H9 (cell line): ENCODE results near the gene C13orf46. TPM values are rescaled to one million over a fixed set of nuclear protein-coding genes. Genes with fewer than 3 reads are reported as not detected.

Experiments
- DNase-seq: peaks from one replicate; pipeline ENCODE4 v3.0.0-alpha.2; 2017
- H2AFZ ChIP-seq: one replicate; pipeline ENCODE4 v1.6.1; 2013; ENCODE audit warnings: mild to moderate bottlenecking, low read length, control low read depth, moderate library complexity
- H2AK5ac ChIP-seq: 2 replicates; pipeline ENCODE4 v1.6.1; 2013; ENCODE audit warnings: low read length, control low read depth, mixed read lengths; ENCODE audit not compliant: insufficient read length
- H2BK120ac ChIP-seq: one replicate; pipeline ENCODE4 v1.6.1; 2013; ENCODE audit warnings: low read depth, mild to moderate bottlenecking, low read length, control low read depth, inconsistent platforms; ENCODE audit not compliant: poor library complexity, severe bottlenecking
- H2BK12ac ChIP-seq: 2 replicates; pipeline ENCODE4 v1.6.1; 2013; ENCODE audit warnings: low read length, control low read depth, mixed read lengths, low read depth; ENCODE audit not compliant: insufficient read length
- H2BK15ac ChIP-seq: 2 replicates; pipeline ENCODE4 v1.6.1; 2013; ENCODE audit warnings: low read depth, low read length, control low read depth
- H2BK20ac ChIP-seq: one replicate; pipeline ENCODE4 v1.6.1; 2013; ENCODE audit warnings: low read depth, mild to moderate bottlenecking, low read length, control low read depth, inconsistent platforms; ENCODE audit not compliant: poor library complexity, severe bottlenecking
- H2BK5ac ChIP-seq: 2 replicates; pipeline ENCODE4 v1.6.1; 2013; ENCODE audit warnings: low read length, control low read depth, mixed read lengths; ENCODE audit not compliant: insufficient read length
- H3K14ac ChIP-seq: 2 replicates; pipeline ENCODE4 v1.6.1; 2013; ENCODE audit warnings: low read length, control low read depth; ENCODE audit not compliant: insufficient read depth
- H3K18ac ChIP-seq: 2 replicates; pipeline ENCODE4 v1.6.1; 2013; ENCODE audit warnings: low read depth, mild to moderate bottlenecking, mixed read lengths, low read length, control low read depth; ENCODE audit not compliant: insufficient read length
- H3K23ac ChIP-seq: 2 replicates; pipeline ENCODE4 v1.6.1; 2013; ENCODE audit warnings: low read length, control low read depth, mixed read lengths, low read depth; ENCODE audit not compliant: insufficient read length
- H3K23me2 ChIP-seq: 2 replicates; pipeline ENCODE4 v1.6.1; 2013; ENCODE audit warnings: low read depth, mild to moderate bottlenecking, mixed read lengths, low read length, control low read depth; ENCODE audit not compliant: insufficient read length, poor library complexity, severe bottlenecking
- H3K27ac ChIP-seq: 2 replicates; pipeline ENCODE4 v1.5.1; 2013; ENCODE audit warnings: low read length, control low read depth, mixed read lengths, low read depth; ENCODE audit not compliant: insufficient read length
- H3K27me3 ChIP-seq: 2 replicates; pipeline ENCODE4 v1.6.1; 2013; ENCODE audit warnings: low read length, control low read depth, inconsistent platforms; ENCODE audit not compliant: insufficient read depth
- H3K4ac ChIP-seq: 2 replicates; pipeline ENCODE4 v1.6.1; 2013; ENCODE audit warnings: low read depth, mild to moderate bottlenecking, control low read depth, inconsistent platforms, low read length, moderate library complexity
- H3K4me1 ChIP-seq: 2 replicates; pipeline ENCODE4 v1.6.1; 2013; ENCODE audit warnings: low read length, control low read depth, inconsistent platforms; ENCODE audit not compliant: insufficient read depth
- H3K4me2 ChIP-seq: 2 replicates; pipeline ENCODE4 v1.6.1; 2013; ENCODE audit warnings: low read length, control low read depth, mixed read lengths; ENCODE audit not compliant: insufficient read length, insufficient read depth
- H3K56ac ChIP-seq: 2 replicates; pipeline ENCODE4 v1.6.1; 2013; ENCODE audit warnings: low read depth, mild to moderate bottlenecking, mixed read lengths, low read length, control low read depth; ENCODE audit not compliant: insufficient read length
- H3K79me1 ChIP-seq: 2 replicates; pipeline ENCODE4 v1.6.1; 2013; ENCODE audit warnings: low read depth, mild to moderate bottlenecking, moderate library complexity, low read length, control low read depth, inconsistent platforms; ENCODE audit not compliant: insufficient read depth, poor library complexity, severe bottlenecking
- H3K79me2 ChIP-seq: 2 replicates; pipeline ENCODE4 v1.6.1; 2013; ENCODE audit warnings: low read length, control low read depth, inconsistent platforms; ENCODE audit not compliant: insufficient read depth
- H3K9ac ChIP-seq: 2 replicates; pipeline ENCODE4 v1.6.1; 2013; ENCODE audit warnings: low read length, control low read depth, mixed read lengths; ENCODE audit not compliant: insufficient read length; ENCODE audit errors: extremely low read depth
- H3K9me3 ChIP-seq: one replicate; pipeline ENCODE4 v1.6.1; 2013; ENCODE audit warnings: low read depth, low read length, inconsistent platforms; ENCODE audit not compliant: control insufficient read depth
- H3T11ph ChIP-seq: one replicate; pipeline ENCODE4 v1.6.1; 2013; ENCODE audit warnings: mild to moderate bottlenecking, low read length, control low read depth, inconsistent platforms
- H4K20me1 ChIP-seq: one replicate; pipeline ENCODE4 v1.6.1; 2013; ENCODE audit not compliant: control insufficient read depth, insufficient read length, insufficient read depth
- H4K5ac ChIP-seq: 2 replicates; pipeline ENCODE4 v1.6.1; 2013; ENCODE audit warnings: low read depth, mild to moderate bottlenecking, mixed read lengths, low read length, control low read depth; ENCODE audit not compliant: insufficient read length
- H4K8ac ChIP-seq: replicated peaks from 2 replicates; pipeline ENCODE4 v1.6.1; 2013; ENCODE audit warnings: low read length, control low read depth, mixed read lengths, low read depth; ENCODE audit not compliant: insufficient read length
- H4K91ac ChIP-seq: 2 replicates; pipeline ENCODE4 v1.6.1; 2013; ENCODE audit warnings: low read depth, mild to moderate bottlenecking, moderate library complexity, mixed read lengths, low read length, control low read depth; ENCODE audit not compliant: insufficient read length
- H3K27ac Mint-ChIP-seq, 3 experiments: 2 replicates in 2 of 3; 3 replicates in 1 of 3; pipeline ENCODE4 v1.8.0; 2020 to 2021; ENCODE audit warnings: mixed read lengths in 3 of 3, mild to moderate bottlenecking in 1 of 3, moderate library complexity in 1 of 3
- H3K27me3 Mint-ChIP-seq: 2 replicates; pipeline ENCODE4 v1.8.0; 2021; ENCODE audit warnings: low read depth, mild to moderate bottlenecking, moderate library complexity, mixed read lengths
- H3K36me3 Mint-ChIP-seq, 3 experiments: 2 replicates in 2 of 3; 3 replicates in 1 of 3; pipeline ENCODE4 v1.8.0; 2020 to 2021; ENCODE audit warnings: low read depth in 3 of 3, mixed read lengths in 3 of 3; ENCODE audit not compliant: insufficient read depth in 1 of 3
- H3K4me1 Mint-ChIP-seq, 2 experiments: 2 replicates each; pipeline ENCODE4 v1.8.0; 2020; ENCODE audit warnings: mixed read lengths in 2 of 2
- H3K4me3 Mint-ChIP-seq, 2 experiments: 2 replicates in 1 of 2; 3 replicates in 1 of 2; pipeline ENCODE4 v1.8.0; 2020 to 2021; ENCODE audit warnings: mild to moderate bottlenecking in 2 of 2, mixed read lengths in 2 of 2, moderate library complexity in 1 of 2
- H3K9me3 Mint-ChIP-seq, 2 experiments: 2 replicates in 1 of 2; 3 replicates in 1 of 2; pipeline ENCODE4 v1.8.0; 2020; ENCODE audit warnings: mild to moderate bottlenecking in 2 of 2, mixed read lengths in 2 of 2, moderate library complexity in 1 of 2
- CTCF ChIP-seq: fragments of 200-600 bp; sonication (generic); conservative IDR thresholded peaks from 3 replicates; pipeline ENCODE4 v1.8.0; 2021; ENCODE audit warnings: antibody characterized with exemption, mild to moderate bottlenecking
- whole genome bisulfite sequencing: extraction: QIAGEN DNeasy Blood & Tissue Kit; methylation state at CpG from one replicate; pipeline ENCODE4 v1.1.7; 2013; ENCODE audit warnings: missing lambda C conversion rate, low lambda C conversion rate, mixed read lengths; ENCODE audit not compliant: insufficient read length; ENCODE audit errors: extremely low coverage; 5-methylcytosine and 5-hydroxymethylcytosine counted together
- total RNA-seq: library from RNA; stranded (reverse); gene quantifications from 2 replicates; pipeline ENCODE4 v1.2.1, GENCODE V29; 2021

Gene C13orf46
- total RNA-seq, 1 experiment from 2014 or later = 0.55 TPM

DNA sequence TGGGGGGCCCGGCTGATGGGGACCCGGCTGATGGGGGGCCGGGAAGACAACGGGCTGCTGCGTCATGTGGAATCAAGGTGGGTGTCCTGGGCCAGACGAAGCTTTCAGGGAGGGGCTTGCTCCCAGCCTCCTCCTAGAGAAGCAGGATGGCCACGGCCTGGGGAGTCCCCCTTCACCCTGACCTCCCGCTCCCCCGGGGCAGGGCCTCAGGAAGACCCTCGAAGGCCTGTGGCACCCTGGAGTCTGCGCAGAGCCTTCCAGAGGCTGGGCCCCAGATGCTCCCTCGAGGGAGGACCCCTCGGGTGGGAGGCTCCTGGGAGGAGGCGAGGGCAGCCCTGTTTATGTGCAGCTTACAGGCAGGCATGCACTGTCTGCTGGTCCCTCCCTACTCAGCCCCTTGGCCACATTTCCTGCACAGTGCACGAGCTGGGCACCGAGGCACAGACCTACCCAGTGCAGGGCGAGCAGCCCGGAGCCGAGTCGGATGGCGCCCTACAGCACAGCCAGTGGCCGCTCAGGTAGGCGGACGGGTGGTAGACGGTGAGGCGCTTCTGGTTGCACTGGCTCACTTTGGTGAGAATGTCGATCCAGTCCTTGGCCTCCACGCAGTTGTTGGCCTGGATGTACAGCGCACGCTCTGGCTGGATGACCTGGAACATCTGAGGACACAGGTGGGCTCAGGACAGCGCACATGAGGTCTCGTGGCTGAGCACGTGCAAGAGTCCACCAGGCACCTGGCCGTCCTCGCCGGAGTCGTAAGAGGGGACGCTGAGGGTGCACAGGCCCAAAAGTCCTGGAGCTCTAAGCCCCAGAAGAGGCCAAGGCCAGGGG lies 22.4 kb upstream of the C13orf46 start:
- H2AFZ ChIP-seq = no peak overlapping the region
- Mint-ChIP-seq H3K4me3 (no peak overlapping the region), H3K36me3 (peaks cover 7 to 19% (median 11%) of the 10 kb centered on the region in 3 experiments), H3K4me1 (no peaks in the 10 kb centered on the region), H3K27ac (no peak overlapping the region; a peak in 1 of 7 replicates), H3K27me3 (no peaks in the 10 kb centered on the region), H3K9me3 (peaks cover 3 to 4% of the 10 kb centered on the region in 2 experiments; a peak in 3 of 5 replicates)
- no peak for DNase-seq
- TF ChIP-seq CTCF = no peak
- H3K27me3 ChIP-seq = no peaks in the 10 kb centered on the region
- no peak overlapping the region for H2BK12ac ChIP-seq
- no peak overlapping the region for H3K9ac ChIP-seq
- H2AK5ac ChIP-seq = no peak overlapping the region
- no peak overlapping the region for H2BK120ac ChIP-seq
- no peak overlapping the region for H3K23ac ChIP-seq
- no peak overlapping the region for H3K27ac ChIP-seq
- no peak overlapping the region for H2BK5ac ChIP-seq
- no peaks in the 10 kb centered on the region for H4K20me1 ChIP-seq
- no peaks in the 10 kb centered on the region for H3K79me2 ChIP-seq
- H3K9me3 ChIP-seq = no peaks in the 10 kb centered on the region
- no peak overlapping the region for H3K14ac ChIP-seq
- no peak overlapping the region for H4K8ac ChIP-seq
- no peak overlapping the region for H3K18ac ChIP-seq
- no peak overlapping the region for H2BK15ac ChIP-seq
- no peak overlapping the region for H4K91ac ChIP-seq
- no peak overlapping the region for H3K4ac ChIP-seq
- no peaks in the 10 kb centered on the region for H3K4me1 ChIP-seq
- H3K79me1 ChIP-seq = no peaks in the 10 kb centered on the region
- WGBS = no CpG with 5 or more reads among the region's 38 CpGs
- no peaks in the 10 kb centered on the region for H3K23me2 ChIP-seq
- no peak overlapping the region for H3T11ph ChIP-seq
- H2BK20ac ChIP-seq = no peak overlapping the region
- H3K4me2 ChIP-seq = no peak overlapping the region
- no peak overlapping the region for H3K56ac ChIP-seq
- no peak overlapping the region for H4K5ac ChIP-seq
